C4-2B (cell line): ENCODE data around the gene CDC45.

Source experiments
- CTCF ChIP-seq: fragments of 450-650 bp; conservative IDR thresholded peaks from 2 replicates; pipeline ENCODE4 v1.5.1; 2017; ENCODE audit warnings: mild to moderate bottlenecking
- ZFX ChIP-seq: fragments of 450-650 bp; IDR thresholded peaks from 2 replicates; pipeline ENCODE4 v1.6.1; 2017

- TF ChIP-seq ZFX (no peak), CTCF (no peak; the same call in 1 of the 2 replicates)
These were observed 9.4 kb downstream of the CDC45 start for GRCh38 chr22:19488884-19489843.
